K562 (cell line): ENCODE results near the gene CYLD.

Experiments
- CHD2 ChIP-seq: IDR thresholded peaks from 2 replicates; pipeline ENCODE4 v1.6.1; 2011; ENCODE audit warnings: low read depth, low read length
- ELF1 ChIP-seq: fragments of 200-800 bp; sonication (Bioruptor generic); IDR thresholded peaks from 2 replicates; pipeline ENCODE4 v1.6.1; 2016; ENCODE audit warnings: missing genetic modification characterization, missing compliant biosample characterization
- HNRNPUL1 ChIP-seq: fragments of 200-400 bp; formaldehyde crosslinking; IDR thresholded peaks from 2 replicates; pipeline ENCODE4 v1.6.1; 2017; ENCODE audit warnings: low read length
- NBN ChIP-seq: fragments of 450-650 bp; IDR thresholded peaks from 2 replicates; pipeline ENCODE4 v1.6.1; 2016; ENCODE audit warnings: low read depth, mild to moderate bottlenecking
- POLR2A ChIP-seq: fragments of 450-650 bp; conservative IDR thresholded peaks from 2 replicates; pipeline ENCODE4 v1.6.1; 2016
- POLR2AphosphoS5 ChIP-seq: IDR thresholded peaks from 2 replicates; pipeline ENCODE4 v1.6.1; 2011; ENCODE audit warnings: mild to moderate bottlenecking, low read depth, low read length, moderate library complexity; ENCODE audit not compliant: control insufficient read depth, insufficient read depth
- ZC3H4 ChIP-seq: sonication (generic); formaldehyde crosslinking; IDR thresholded peaks from 2 replicates; pipeline ENCODE4 v1.9.0; 2021; ENCODE audit warnings: missing genetic modification reagents, borderline replicate concordance
- ZNF184 ChIP-seq: sonication (generic); formaldehyde crosslinking; IDR thresholded peaks from 2 replicates; pipeline ENCODE4 v1.5.0; 2020; ENCODE audit warnings: missing genetic modification reagents
- ZNF589 ChIP-seq: fragments of 200-800 bp; sonication (Bioruptor generic); IDR thresholded peaks from 2 replicates; pipeline ENCODE4 v1.6.1; 2016; ENCODE audit warnings: low read depth, missing genetic modification characterization, missing compliant biosample characterization
- TF ChIP-seq, protein P1 (sequence below), 2 experiments: fragments of 450-650 bp; formaldehyde crosslinking in 1 of 2; IDR thresholded peaks; 2 replicates each; pipeline versions ENCODE4 v1.4.0 to v1.6.1; 2014 to 2020; ENCODE audit warnings: mild to moderate bottlenecking in 2 of 2, borderline replicate concordance in 1 of 2, low read depth in 1 of 2
- TF ChIP-seq, protein P2 (sequence below): fragments of 250-450 bp; sonication (Bioruptor Pico); IDR thresholded peaks from 2 replicates; pipeline ENCODE4 v1.5.0; 2022; ENCODE audit warnings: mild to moderate bottlenecking

GRCh38 chr16:50816901-50817555 is 75.1 kb downstream of the CYLD start:
- no peak for TF ChIP-seq ZNF589 (CRISPR knock-in tag)
- TF ChIP-seq NBN: no peak
- no peak for TF ChIP-seq ZC3H4 (CRISPR knock-in tag)
- TF ChIP-seq ELF1 (tag): no peak
- TF ChIP-seq ZNF184 (CRISPR knock-in tag): no peak
- TF ChIP-seq POLR2AphosphoS5: no peak
- TF ChIP-seq CHD2: no peak
- TF ChIP-seq POLR2A: no peak
- TF ChIP-seq HNRNPUL1: no peak
- TF ChIP-seq, protein P1, sequence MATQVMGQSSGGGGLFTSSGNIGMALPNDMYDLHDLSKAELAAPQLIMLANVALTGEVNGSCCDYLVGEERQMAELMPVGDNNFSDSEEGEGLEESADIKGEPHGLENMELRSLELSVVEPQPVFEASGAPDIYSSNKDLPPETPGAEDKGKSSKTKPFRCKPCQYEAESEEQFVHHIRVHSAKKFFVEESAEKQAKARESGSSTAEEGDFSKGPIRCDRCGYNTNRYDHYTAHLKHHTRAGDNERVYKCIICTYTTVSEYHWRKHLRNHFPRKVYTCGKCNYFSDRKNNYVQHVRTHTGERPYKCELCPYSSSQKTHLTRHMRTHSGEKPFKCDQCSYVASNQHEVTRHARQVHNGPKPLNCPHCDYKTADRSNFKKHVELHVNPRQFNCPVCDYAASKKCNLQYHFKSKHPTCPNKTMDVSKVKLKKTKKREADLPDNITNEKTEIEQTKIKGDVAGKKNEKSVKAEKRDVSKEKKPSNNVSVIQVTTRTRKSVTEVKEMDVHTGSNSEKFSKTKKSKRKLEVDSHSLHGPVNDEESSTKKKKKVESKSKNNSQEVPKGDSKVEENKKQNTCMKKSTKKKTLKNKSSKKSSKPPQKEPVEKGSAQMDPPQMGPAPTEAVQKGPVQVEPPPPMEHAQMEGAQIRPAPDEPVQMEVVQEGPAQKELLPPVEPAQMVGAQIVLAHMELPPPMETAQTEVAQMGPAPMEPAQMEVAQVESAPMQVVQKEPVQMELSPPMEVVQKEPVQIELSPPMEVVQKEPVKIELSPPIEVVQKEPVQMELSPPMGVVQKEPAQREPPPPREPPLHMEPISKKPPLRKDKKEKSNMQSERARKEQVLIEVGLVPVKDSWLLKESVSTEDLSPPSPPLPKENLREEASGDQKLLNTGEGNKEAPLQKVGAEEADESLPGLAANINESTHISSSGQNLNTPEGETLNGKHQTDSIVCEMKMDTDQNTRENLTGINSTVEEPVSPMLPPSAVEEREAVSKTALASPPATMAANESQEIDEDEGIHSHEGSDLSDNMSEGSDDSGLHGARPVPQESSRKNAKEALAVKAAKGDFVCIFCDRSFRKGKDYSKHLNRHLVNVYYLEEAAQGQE (IDR thresholded peaks at IDR 0.05; ENCODE audit: borderline replicate concordance): no peak
- TF ChIP-seq, protein P1 (CRISPR knock-in tag; IDR thresholded peaks at IDR 0.05; ENCODE audit: low read depth): no peak
- TF ChIP-seq, protein P2, sequence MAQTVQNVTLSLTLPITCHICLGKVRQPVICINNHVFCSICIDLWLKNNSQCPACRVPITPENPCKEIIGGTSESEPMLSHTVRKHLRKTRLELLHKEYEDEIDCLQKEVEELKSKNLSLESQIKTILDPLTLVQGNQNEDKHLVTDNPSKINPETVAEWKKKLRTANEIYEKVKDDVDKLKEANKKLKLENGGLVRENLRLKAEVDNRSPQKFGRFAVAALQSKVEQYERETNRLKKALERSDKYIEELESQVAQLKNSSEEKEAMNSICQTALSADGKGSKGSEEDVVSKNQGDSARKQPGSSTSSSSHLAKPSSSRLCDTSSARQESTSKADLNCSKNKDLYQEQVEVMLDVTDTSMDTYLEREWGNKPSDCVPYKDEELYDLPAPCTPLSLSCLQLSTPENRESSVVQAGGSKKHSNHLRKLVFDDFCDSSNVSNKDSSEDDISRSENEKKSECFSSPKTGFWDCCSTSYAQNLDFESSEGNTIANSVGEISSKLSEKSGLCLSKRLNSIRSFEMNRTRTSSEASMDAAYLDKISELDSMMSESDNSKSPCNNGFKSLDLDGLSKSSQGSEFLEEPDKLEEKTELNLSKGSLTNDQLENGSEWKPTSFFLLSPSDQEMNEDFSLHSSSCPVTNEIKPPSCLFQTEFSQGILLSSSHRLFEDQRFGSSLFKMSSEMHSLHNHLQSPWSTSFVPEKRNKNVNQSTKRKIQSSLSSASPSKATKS (CRISPR knock-in tag): no peak
